Measurements from ENCODE around the gene STIM2.

- TF ChIP-seq CTCF (IDR thresholded peaks at IDR 0.05) (no peak), EZH2 (IDR thresholded peaks at IDR 0.05) (no peak), EZH2phosphoT487 (IDR thresholded peaks at IDR 0.05) (no peak)
Observed at GRCh38 chr4:27018076-27018475, 157.4 kb downstream of the STIM2 start.

Measured in neural progenitor cell (in vitro differentiated cells).